HL-60 (cell line): Measurements from ENCODE around the gene NAA60.

Experiments used
- DNase-seq, 2 experiments: peaks; one replicate each; pipeline ENCODE4 v3.0.0-alpha.2; 2010 to 2020; ENCODE audit warnings: low read depth in 1 of 2, low spot score in 1 of 2
- H3K27ac ChIP-seq: fragments of 250-450 bp; sonication (Bioruptor Pico); replicated peaks from 2 replicates; pipeline ENCODE4 v1.5.1; 2020; ENCODE audit warnings: mild to moderate bottlenecking, moderate library complexity
- H3K27me3 ChIP-seq: fragments of 250-450 bp; sonication (Bioruptor Pico); 2 replicates; pipeline ENCODE4 v1.5.1; 2021; ENCODE audit warnings: mild to moderate bottlenecking, moderate library complexity; ENCODE audit not compliant: insufficient read depth, poor library complexity, severe bottlenecking
- H3K4me3 ChIP-seq: replicated peaks from 2 replicates; pipeline ENCODE4 v1.5.1; 2011; ENCODE audit warnings: mild to moderate bottlenecking, control low read depth, low read length; ENCODE audit not compliant: insufficient read depth
- GABPA ChIP-seq: IDR thresholded peaks from 2 replicates; pipeline ENCODE4 v1.6.1; 2012; ENCODE audit warnings: low read depth
- POLR2AphosphoS5 ChIP-seq: IDR thresholded peaks from 2 replicates; pipeline ENCODE4 v1.6.1; 2012; ENCODE audit warnings: low read depth
- SPI1 ChIP-seq: IDR thresholded peaks from 2 replicates; pipeline ENCODE4 v1.6.1; 2012; ENCODE audit warnings: low read depth, mild to moderate bottlenecking, borderline replicate concordance
- TF ChIP-seq, protein P1 (sequence below): IDR thresholded peaks from one replicate; pipeline ENCODE4 v1.5.1; 2011; ENCODE audit warnings: low read length, control low read depth, inconsistent platforms; ENCODE audit not compliant: insufficient read depth
- TF ChIP-seq, protein P2 (sequence below): IDR thresholded peaks from 2 replicates; pipeline ENCODE4 v1.6.1; 2012; ENCODE audit warnings: low read depth; ENCODE audit not compliant: insufficient replicate concordance

The NAA60 gene

GRCh38 chr16:3518986-3519348 lies 75.5 kb downstream of the NAA60 start:
- no peak overlapping the region for H3K27ac ChIP-seq
- no peak for DNase-seq
- TF ChIP-seq GABPA (no peak), SPI1 (no peak), POLR2AphosphoS5 (no peak)
- TF ChIP-seq, protein P1, sequence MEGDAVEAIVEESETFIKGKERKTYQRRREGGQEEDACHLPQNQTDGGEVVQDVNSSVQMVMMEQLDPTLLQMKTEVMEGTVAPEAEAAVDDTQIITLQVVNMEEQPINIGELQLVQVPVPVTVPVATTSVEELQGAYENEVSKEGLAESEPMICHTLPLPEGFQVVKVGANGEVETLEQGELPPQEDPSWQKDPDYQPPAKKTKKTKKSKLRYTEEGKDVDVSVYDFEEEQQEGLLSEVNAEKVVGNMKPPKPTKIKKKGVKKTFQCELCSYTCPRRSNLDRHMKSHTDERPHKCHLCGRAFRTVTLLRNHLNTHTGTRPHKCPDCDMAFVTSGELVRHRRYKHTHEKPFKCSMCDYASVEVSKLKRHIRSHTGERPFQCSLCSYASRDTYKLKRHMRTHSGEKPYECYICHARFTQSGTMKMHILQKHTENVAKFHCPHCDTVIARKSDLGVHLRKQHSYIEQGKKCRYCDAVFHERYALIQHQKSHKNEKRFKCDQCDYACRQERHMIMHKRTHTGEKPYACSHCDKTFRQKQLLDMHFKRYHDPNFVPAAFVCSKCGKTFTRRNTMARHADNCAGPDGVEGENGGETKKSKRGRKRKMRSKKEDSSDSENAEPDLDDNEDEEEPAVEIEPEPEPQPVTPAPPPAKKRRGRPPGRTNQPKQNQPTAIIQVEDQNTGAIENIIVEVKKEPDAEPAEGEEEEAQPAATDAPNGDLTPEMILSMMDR, result no peak
- TF ChIP-seq, protein P2, sequence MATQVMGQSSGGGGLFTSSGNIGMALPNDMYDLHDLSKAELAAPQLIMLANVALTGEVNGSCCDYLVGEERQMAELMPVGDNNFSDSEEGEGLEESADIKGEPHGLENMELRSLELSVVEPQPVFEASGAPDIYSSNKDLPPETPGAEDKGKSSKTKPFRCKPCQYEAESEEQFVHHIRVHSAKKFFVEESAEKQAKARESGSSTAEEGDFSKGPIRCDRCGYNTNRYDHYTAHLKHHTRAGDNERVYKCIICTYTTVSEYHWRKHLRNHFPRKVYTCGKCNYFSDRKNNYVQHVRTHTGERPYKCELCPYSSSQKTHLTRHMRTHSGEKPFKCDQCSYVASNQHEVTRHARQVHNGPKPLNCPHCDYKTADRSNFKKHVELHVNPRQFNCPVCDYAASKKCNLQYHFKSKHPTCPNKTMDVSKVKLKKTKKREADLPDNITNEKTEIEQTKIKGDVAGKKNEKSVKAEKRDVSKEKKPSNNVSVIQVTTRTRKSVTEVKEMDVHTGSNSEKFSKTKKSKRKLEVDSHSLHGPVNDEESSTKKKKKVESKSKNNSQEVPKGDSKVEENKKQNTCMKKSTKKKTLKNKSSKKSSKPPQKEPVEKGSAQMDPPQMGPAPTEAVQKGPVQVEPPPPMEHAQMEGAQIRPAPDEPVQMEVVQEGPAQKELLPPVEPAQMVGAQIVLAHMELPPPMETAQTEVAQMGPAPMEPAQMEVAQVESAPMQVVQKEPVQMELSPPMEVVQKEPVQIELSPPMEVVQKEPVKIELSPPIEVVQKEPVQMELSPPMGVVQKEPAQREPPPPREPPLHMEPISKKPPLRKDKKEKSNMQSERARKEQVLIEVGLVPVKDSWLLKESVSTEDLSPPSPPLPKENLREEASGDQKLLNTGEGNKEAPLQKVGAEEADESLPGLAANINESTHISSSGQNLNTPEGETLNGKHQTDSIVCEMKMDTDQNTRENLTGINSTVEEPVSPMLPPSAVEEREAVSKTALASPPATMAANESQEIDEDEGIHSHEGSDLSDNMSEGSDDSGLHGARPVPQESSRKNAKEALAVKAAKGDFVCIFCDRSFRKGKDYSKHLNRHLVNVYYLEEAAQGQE, result no peak
- H3K27me3 ChIP-seq, result no peaks in the 10 kb centered on the region
- no peak overlapping the region for H3K4me3 ChIP-seq

DNA sequence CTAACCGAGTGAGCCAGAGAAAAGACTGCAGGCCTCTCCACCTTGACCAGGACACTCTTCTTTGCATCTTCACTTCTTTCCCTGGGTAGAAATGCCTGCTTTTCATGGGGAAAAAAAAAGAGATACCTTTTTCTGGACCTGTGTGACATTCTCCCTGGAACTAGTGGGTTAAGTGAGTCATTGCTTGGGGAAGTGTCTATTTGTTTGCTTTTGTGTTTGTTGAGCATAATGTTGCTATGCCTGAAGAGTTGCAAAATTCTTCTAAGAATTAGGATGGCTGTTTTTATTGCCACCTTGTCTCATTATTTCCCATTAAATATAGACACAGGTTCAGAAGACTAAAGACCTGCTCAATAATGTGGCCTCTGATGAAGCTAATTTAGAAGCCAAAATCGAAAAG lies 76.1 kb downstream of the NAA60 start:
- Histone ChIP-seq H3K27me3 (no peaks in the 10 kb centered on the region), H3K4me3 (no peak overlapping the region), H3K27ac (no peak overlapping the region)
- DNase-seq, result no peak
- TF ChIP-seq POLR2AphosphoS5 (no peak), GABPA (no peak), SPI1 (no peak)
- TF ChIP-seq, protein P1, result no peak
- TF ChIP-seq, protein P2, result no peak

DNA sequence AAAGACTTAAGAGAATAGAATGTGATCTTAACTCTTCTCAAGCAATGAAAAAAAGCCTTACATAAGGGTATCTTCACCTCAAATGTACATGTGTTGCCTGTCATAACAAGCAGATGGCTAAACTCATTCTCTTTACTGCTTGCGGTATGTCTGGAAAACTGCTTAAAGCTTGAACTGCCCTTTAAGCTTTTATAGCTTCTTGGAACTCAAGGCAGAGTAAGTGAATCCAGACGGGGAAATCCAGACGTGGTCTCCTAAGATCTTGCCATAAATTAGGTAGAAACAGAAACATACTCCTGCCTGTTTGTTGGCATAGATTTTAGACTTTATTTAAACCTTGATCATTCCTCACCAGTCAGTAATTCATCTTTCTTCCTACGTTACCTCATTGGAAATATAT lies 76.9 kb downstream of the NAA60 start:
- H3K4me3 ChIP-seq, result no peak overlapping the region
- no peak overlapping the region for H3K27ac ChIP-seq
- TF ChIP-seq, protein P1, result no peak
- TF ChIP-seq POLR2AphosphoS5, result no peak
- TF ChIP-seq GABPA, result no peak
- TF ChIP-seq SPI1, result no peak
- TF ChIP-seq, protein P2, result no peak
- H3K27me3 ChIP-seq, result no peaks in the 10 kb centered on the region
- DNase-seq, result no peak
